MM.1S (cell line): ENCODE data around the gene G6PD.
"Not testable (repeated sequence)": the region's sequence is repeated elsewhere in the genome, so short reads cannot be mapped to it uniquely, and the experiment has no call there.

ENCODE experiments used
- DNase-seq: peaks from one replicate; pipeline ENCODE4 v3.0.0-alpha.2; 2015
- H2AFZ ChIP-seq: fragments of 300-600 bp; sonication (generic); 2 replicates; pipeline ENCODE4 v1.6.0; 2016; ENCODE audit warnings: antibody characterized with exemption, low read length
- H3F3A ChIP-seq: fragments of 300-600 bp; sonication (generic); 2 replicates; pipeline ENCODE4 v1.6.1; 2016; ENCODE audit warnings: mild to moderate bottlenecking, antibody characterized with exemption, low read length, moderate library complexity, mixed read lengths; ENCODE audit not compliant: insufficient read depth
- H3K27ac ChIP-seq: fragments of 300-600 bp; sonication (generic); 2 replicates; pipeline ENCODE4 v1.5.1; 2016; ENCODE audit warnings: mild to moderate bottlenecking, low read length
- H3K27me3 ChIP-seq: fragments of 300-600 bp; sonication (generic); replicated peaks from 2 replicates; pipeline ENCODE4 v1.6.0; 2016; ENCODE audit warnings: low read length; ENCODE audit not compliant: insufficient read depth
- H3K36me3 ChIP-seq: fragments of 300-600 bp; sonication (generic); replicated peaks from 2 replicates; pipeline ENCODE4 v1.6.1; 2016; ENCODE audit warnings: mild to moderate bottlenecking, low read length, mixed read lengths; ENCODE audit not compliant: insufficient read depth
- H3K4me1 ChIP-seq: fragments of 300-600 bp; sonication (generic); 2 replicates; pipeline ENCODE4 v1.6.1; 2016; ENCODE audit warnings: low read length, mixed read lengths
- H3K4me2 ChIP-seq: fragments of 300-600 bp; sonication (generic); 2 replicates; pipeline ENCODE4 v1.6.0; 2016; ENCODE audit warnings: low read depth, low read length
- H3K4me3 ChIP-seq: fragments of 300-600 bp; sonication (generic); 2 replicates; pipeline ENCODE4 v1.5.1; 2016; ENCODE audit warnings: low read length, mixed read lengths
- H3K79me2 ChIP-seq: fragments of 300-600 bp; sonication (generic); 2 replicates; pipeline ENCODE4 v1.6.1; 2016; ENCODE audit warnings: mixed run types, low read length, mixed read lengths
- H3K9ac ChIP-seq: fragments of 300-600 bp; sonication (generic); 2 replicates; pipeline ENCODE4 v1.6.1; 2016; ENCODE audit warnings: low read length, mixed read lengths
- H3K9me2 ChIP-seq: fragments of 300-600 bp; sonication (generic); replicated peaks from 2 replicates; pipeline ENCODE4 v1.6.1; 2016; ENCODE audit warnings: mild to moderate bottlenecking, low read length, mixed read lengths; ENCODE audit not compliant: insufficient read depth
- H3K9me3 ChIP-seq: fragments of 300-600 bp; sonication (generic); replicated peaks from 2 replicates; pipeline ENCODE4 v1.6.1; 2016; ENCODE audit warnings: mild to moderate bottlenecking, low read length, mixed read lengths; ENCODE audit not compliant: insufficient read depth
- H4K20me1 ChIP-seq: fragments of 300-600 bp; sonication (generic); 2 replicates; pipeline ENCODE4 v1.6.1; 2016; ENCODE audit warnings: mild to moderate bottlenecking, low read length, moderate library complexity, mixed read lengths; ENCODE audit not compliant: insufficient read depth
- CTCF ChIP-seq: fragments of 300-600 bp; sonication (generic); IDR thresholded peaks from 2 replicates; pipeline ENCODE4 v1.5.1; 2016; ENCODE audit warnings: antibody characterized with exemption, low read length, mixed read lengths
- EZH2 ChIP-seq: fragments of 300-600 bp; sonication (generic); optimal IDR thresholded peaks from 2 replicates; pipeline ENCODE3; 2017; ENCODE audit warnings: low read depth, mild to moderate bottlenecking, antibody characterized with exemption, low read length, mixed read lengths
- EZH2phosphoT487 ChIP-seq: fragments of 300-600 bp; sonication (generic); IDR thresholded peaks from 2 replicates; pipeline ENCODE4 v1.6.1; 2018; ENCODE audit warnings: antibody characterized with exemption, low read length

G6PD gene

GRCh38 chrX:154593201-154593600 lies 46.6 kb upstream of the G6PD start:
- no peak overlapping the region for H3K4me3 ChIP-seq
- H3K79me2 ChIP-seq = no peaks in the 10 kb centered on the region
- DNase-seq = no peak
- no peaks in the 10 kb centered on the region for H4K20me1 ChIP-seq
- no peak overlapping the region for H3K9ac ChIP-seq
- no peaks in the 10 kb centered on the region for H3K9me2 ChIP-seq
- H3K27me3 ChIP-seq = no peaks in the 10 kb centered on the region; the same call in 1 of the 2 replicates
- H2AFZ ChIP-seq = no peak overlapping the region
- no peaks in the 10 kb centered on the region for H3F3A ChIP-seq
- no peaks in the 10 kb centered on the region for H3K36me3 ChIP-seq
- no peaks in the 10 kb centered on the region for H3K4me1 ChIP-seq
- no peak overlapping the region for H3K4me2 ChIP-seq
- H3K9me3 ChIP-seq = no peaks in the 10 kb centered on the region
- no peak overlapping the region for H3K27ac ChIP-seq
- TF ChIP-seq CTCF (no peak), EZH2 (no peak), EZH2phosphoT487 (no peak)

GRCh38 chrX:154592505-154592904 lies 45.9 kb upstream of the G6PD start:
- H3K9ac ChIP-seq = no peak overlapping the region
- H3K9me3 ChIP-seq = no peaks in the 10 kb centered on the region
- no peak overlapping the region for H2AFZ ChIP-seq
- no peaks in the 10 kb centered on the region for H3K4me1 ChIP-seq
- H4K20me1 ChIP-seq = no peaks in the 10 kb centered on the region
- H3F3A ChIP-seq = no peaks in the 10 kb centered on the region
- no peak for TF ChIP-seq CTCF
- no peak for TF ChIP-seq EZH2
- TF ChIP-seq EZH2phosphoT487 = no peak
- H3K36me3 ChIP-seq = no peaks in the 10 kb centered on the region
- DNase-seq = no peak
- no peak overlapping the region for H3K4me3 ChIP-seq
- H3K4me2 ChIP-seq = no peak overlapping the region
- H3K9me2 ChIP-seq = no peaks in the 10 kb centered on the region
- no peak overlapping the region for H3K27ac ChIP-seq
- H3K27me3 ChIP-seq = no peaks in the 10 kb centered on the region; the same call in 1 of the 2 replicates
- H3K79me2 ChIP-seq = no peaks in the 10 kb centered on the region

DNA sequence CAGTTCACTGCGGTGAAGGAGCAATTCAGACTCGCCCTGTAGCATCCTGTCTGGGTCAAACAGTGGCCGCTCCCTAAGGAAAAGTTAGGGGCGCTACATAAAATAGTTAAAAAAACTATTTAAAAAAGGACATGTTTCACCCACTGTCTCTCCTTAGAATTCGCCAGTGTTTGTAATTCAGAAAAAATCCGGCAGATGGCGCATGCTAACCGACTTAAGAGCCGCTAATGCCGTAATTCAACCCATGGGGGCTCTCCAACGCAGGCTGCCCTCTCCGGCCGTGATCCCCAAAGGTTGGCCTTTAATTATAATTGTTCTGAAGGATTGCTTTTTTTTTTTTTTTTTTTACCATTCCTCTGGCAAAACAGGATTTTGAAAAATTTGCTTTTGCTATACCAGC lies 43.8 kb upstream of the G6PD start:
- DNase-seq, H3K4me3 ChIP-seq, H3K27me3 ChIP-seq, H3K4me1 ChIP-seq, H3K36me3 ChIP-seq, H3K27ac ChIP-seq, H3K4me2 ChIP-seq, H2AFZ ChIP-seq, H3K9ac ChIP-seq, H3F3A ChIP-seq, H3K79me2 ChIP-seq, H4K20me1 ChIP-seq, H3K9me2 ChIP-seq, H3K9me3 ChIP-seq: not testable (repeated sequence)

DNA sequence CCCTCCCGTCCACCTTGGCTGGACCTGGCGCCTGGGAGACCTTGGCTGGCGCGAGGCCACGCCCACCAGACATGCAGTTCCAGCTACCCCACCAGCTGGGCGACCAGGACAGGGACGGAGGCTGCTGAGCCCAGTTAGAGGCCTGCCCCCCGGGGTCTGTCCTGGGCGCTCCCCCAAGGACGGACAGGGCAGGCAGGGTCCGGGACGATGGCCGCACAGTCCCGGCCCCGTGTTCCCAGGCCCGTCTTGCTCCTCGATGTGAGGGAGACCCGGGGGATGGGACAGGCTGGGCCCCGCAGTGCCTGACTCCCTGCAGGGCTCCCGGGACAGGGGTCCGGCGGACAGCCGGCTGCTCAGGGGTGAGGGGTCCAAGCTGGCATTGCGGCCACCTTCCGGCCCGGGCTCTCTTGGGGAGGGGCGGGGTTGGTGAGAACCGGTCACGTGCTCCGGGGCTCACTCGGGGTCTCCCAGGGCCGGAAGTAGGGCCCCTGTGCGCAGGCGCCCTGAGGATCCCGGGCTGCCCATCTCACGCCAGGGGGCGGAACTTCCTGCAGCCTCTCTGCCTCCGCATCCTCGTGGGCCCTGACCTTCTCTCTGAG lies 38.0 kb upstream of the G6PD start, which contains the start of gene CTAG1A:
Gene CTAG1A (plus strand): TSS at position 549 of the 599 bp plus-strand sequence. CDS start 74 bp downstream, outside the sequence.
- not testable (repeated sequence) for H3K9ac ChIP-seq, H3K4me1 ChIP-seq, H3K4me2 ChIP-seq, DNase-seq, H3K36me3 ChIP-seq, H3K79me2 ChIP-seq, H3K9me3 ChIP-seq, H3K4me3 ChIP-seq, H3K9me2 ChIP-seq, H2AFZ ChIP-seq, H3K27me3 ChIP-seq, H4K20me1 ChIP-seq, H3F3A ChIP-seq, H3K27ac ChIP-seq

DNA sequence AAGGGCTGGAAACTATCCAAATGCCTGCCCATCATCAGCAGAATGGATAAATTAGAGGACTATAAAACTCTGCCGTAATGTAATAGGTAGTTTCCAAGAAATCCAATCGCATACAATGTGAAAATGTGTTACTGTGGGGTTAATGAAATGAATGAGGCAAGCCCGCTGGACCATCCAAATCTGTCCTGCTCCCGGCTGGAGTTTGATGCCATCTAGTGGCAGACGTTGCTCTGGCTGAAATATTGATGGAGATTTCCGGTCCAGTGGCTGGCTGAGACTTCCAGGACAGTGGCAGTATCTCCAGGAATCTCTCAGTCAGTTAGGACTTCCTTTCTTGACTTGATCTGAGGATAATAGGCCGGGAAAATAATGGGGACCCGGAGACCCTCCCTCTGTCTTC lies 36.3 kb upstream of the G6PD start:
- H3K27me3 ChIP-seq, H3K9ac ChIP-seq, DNase-seq, H4K20me1 ChIP-seq, H3K4me3 ChIP-seq, H3K79me2 ChIP-seq, H3K4me2 ChIP-seq, H3K27ac ChIP-seq, H3K4me1 ChIP-seq, H3K9me3 ChIP-seq, H2AFZ ChIP-seq, H3K9me2 ChIP-seq, H3K36me3 ChIP-seq, H3F3A ChIP-seq: not testable (repeated sequence)

- H3K9ac ChIP-seq, H3K9me2 ChIP-seq, H2AFZ ChIP-seq, H3K9me3 ChIP-seq, H3K36me3 ChIP-seq, H3K4me1 ChIP-seq, H3F3A ChIP-seq, H3K4me2 ChIP-seq, H3K27me3 ChIP-seq, H3K27ac ChIP-seq, H4K20me1 ChIP-seq, DNase-seq, H3K79me2 ChIP-seq, H3K4me3 ChIP-seq: not testable (repeated sequence)
These were observed 28.4 kb upstream of the G6PD start for GRCh38 chrX:154575076-154575475.
